Hepatocyte (in vitro differentiated cells): Measurements from ENCODE around the gene HRH2. TPM values are rescaled to one million over a fixed set of nuclear protein-coding genes. Genes with fewer than 3 reads are reported as not detected.

Source experiments
- DNase-seq: peaks from one replicate; pipeline ENCODE4 v3.0.0-alpha.2; 2016; ENCODE audit warnings: low spot score
- H2AFZ ChIP-seq: fragments of 200-600 bp; sonication (generic); 2 replicates; pipeline ENCODE4 v1.6.0; 2016; ENCODE audit warnings: antibody characterized with exemption, mild to moderate bottlenecking
- H3K27ac ChIP-seq: fragments of 200-600 bp; sonication (generic); 2 replicates; pipeline ENCODE4 v1.5.1; 2016; ENCODE audit warnings: mild to moderate bottlenecking
- H3K27me3 ChIP-seq: fragments of 200-600 bp; sonication (generic); 2 replicates; pipeline ENCODE4 v1.6.1; 2016
- H3K36me3 ChIP-seq: fragments of 200-600 bp; sonication (generic); replicated peaks from 2 replicates; pipeline ENCODE4 v1.5.1; 2016; ENCODE audit warnings: low read depth; ENCODE audit not compliant: insufficient read depth
- H3K4me1 ChIP-seq: fragments of 200-600 bp; sonication (generic); 2 replicates; pipeline ENCODE4 v1.5.1; 2016; ENCODE audit warnings: mild to moderate bottlenecking, moderate library complexity; ENCODE audit not compliant: insufficient read depth
- H3K4me2 ChIP-seq: fragments of 200-600 bp; sonication (generic); 2 replicates; pipeline ENCODE4 v1.6.0; 2016
- H3K4me3 ChIP-seq: fragments of 200-600 bp; sonication (generic); 2 replicates; pipeline ENCODE4 v1.5.1; 2016; ENCODE audit warnings: mild to moderate bottlenecking
- H3K79me2 ChIP-seq: fragments of 200-600 bp; sonication (generic); 2 replicates; pipeline ENCODE4 v1.6.0; 2017; ENCODE audit warnings: mild to moderate bottlenecking
- H3K9me2 ChIP-seq: fragments of 200-600 bp; sonication (generic); replicated peaks from 2 replicates; pipeline ENCODE4 v1.6.0; 2017; ENCODE audit warnings: mild to moderate bottlenecking; ENCODE audit not compliant: insufficient read depth
- H3K9me3 ChIP-seq: fragments of 200-600 bp; sonication (generic); 2 replicates; pipeline ENCODE4 v1.5.1; 2016; ENCODE audit warnings: low read depth, mild to moderate bottlenecking
- H4K20me1 ChIP-seq: fragments of 200-600 bp; sonication (generic); 2 replicates; pipeline ENCODE4 v1.6.0; 2016; ENCODE audit warnings: mild to moderate bottlenecking; ENCODE audit not compliant: insufficient read depth, poor library complexity, severe bottlenecking
- EZH2 ChIP-seq: fragments of 200-600 bp; sonication (generic); IDR thresholded peaks from 2 replicates; pipeline ENCODE4 v1.6.1; 2016; ENCODE audit warnings: antibody characterized with exemption, mild to moderate bottlenecking, borderline replicate concordance
- EZH2phosphoT487 ChIP-seq: fragments of 200-600 bp; sonication (generic); IDR thresholded peaks from one replicate; pipeline ENCODE4 v1.6.1; 2018; ENCODE audit warnings: antibody characterized with exemption, mild to moderate bottlenecking, low read depth, moderate library complexity; ENCODE audit not compliant: unreplicated experiment, severe bottlenecking
- WGBS: methylation state at CpG from one replicate; pipeline ENCODE4 v1.1.6; 2016; ENCODE audit warnings: low lambda C conversion rate; ENCODE audit errors: missing lambda C conversion rate; 5-methylcytosine and 5-hydroxymethylcytosine counted together
- polyA plus RNA-seq: library from polyadenylated mRNA; unstranded; fragments of >200 nt; fragmentation: Nextera tagmentation; extraction: Ambion mirVana; gene quantifications from 2 replicates; pipeline ENCODE4 v1.2.1, GENCODE V29; 2016
- total RNA-seq: library from RNA; depleted of rRNA; stranded (reverse); fragments of >200 nt; gene quantifications from 2 replicates; pipeline ENCODE4 v1.2.3, GENCODE V29; 2014
- TF ChIP-seq, protein P1 (sequence below): fragments of 200-600 bp; sonication (generic); IDR thresholded peaks from 2 replicates; pipeline ENCODE4 v1.5.1; 2016; ENCODE audit warnings: antibody characterized with exemption, mild to moderate bottlenecking; ENCODE audit not compliant: poor library complexity

HRH2 gene
- total and polyA plus RNA-seq, 2 experiments from 2014 or later, result 2.2 to 2.5 TPM

DNA sequence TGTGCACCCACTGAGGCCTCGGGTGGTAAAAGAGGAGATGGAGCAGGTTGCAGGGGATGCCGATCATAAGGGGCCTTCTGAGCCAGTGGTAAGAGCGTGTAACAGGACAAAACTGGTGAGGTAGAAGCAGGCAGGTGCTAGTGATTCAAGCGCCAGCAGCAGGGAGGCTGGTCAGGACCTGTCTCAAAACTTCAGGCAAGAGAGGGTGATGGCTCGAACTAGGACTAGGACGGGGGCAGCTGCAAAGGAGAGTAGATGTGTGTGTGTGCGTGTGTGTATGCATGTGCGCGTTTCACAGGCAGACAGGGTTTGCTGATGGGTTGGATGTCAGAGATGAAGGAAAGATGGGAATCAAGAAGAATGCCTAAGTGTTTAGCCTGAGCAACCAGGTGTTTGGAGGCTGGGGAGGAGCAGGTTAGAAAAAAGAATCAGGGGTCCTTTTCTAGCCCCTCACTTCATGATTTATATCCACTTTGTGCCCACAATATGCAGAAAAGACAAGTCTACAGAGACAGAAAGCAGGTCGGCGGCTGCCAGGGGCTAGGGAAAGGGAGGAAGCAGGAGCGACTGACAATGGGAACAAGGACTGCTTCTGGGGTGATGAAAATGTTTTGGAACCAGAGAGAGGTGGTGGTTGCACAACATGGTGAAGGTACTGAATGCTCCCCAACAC is 15.2 kb downstream of the HRH2 start:
- H3K79me2 ChIP-seq, result no peaks in the 10 kb centered on the region
- H3K36me3 ChIP-seq, result no peaks in the 10 kb centered on the region
- TF ChIP-seq EZH2 (no peak), EZH2phosphoT487 (no peak)
- TF ChIP-seq, protein P1, sequence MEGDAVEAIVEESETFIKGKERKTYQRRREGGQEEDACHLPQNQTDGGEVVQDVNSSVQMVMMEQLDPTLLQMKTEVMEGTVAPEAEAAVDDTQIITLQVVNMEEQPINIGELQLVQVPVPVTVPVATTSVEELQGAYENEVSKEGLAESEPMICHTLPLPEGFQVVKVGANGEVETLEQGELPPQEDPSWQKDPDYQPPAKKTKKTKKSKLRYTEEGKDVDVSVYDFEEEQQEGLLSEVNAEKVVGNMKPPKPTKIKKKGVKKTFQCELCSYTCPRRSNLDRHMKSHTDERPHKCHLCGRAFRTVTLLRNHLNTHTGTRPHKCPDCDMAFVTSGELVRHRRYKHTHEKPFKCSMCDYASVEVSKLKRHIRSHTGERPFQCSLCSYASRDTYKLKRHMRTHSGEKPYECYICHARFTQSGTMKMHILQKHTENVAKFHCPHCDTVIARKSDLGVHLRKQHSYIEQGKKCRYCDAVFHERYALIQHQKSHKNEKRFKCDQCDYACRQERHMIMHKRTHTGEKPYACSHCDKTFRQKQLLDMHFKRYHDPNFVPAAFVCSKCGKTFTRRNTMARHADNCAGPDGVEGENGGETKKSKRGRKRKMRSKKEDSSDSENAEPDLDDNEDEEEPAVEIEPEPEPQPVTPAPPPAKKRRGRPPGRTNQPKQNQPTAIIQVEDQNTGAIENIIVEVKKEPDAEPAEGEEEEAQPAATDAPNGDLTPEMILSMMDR, result no peak
- H3K4me1 ChIP-seq, result peaks cover 16% of the 10 kb centered on the region
- WGBS, result 80% methylated on average over 12 of the region's 12 CpGs
- no peak for DNase-seq
- H4K20me1 ChIP-seq, result no peaks in the 10 kb centered on the region
- no peak overlapping the region for H2AFZ ChIP-seq
- H3K27ac ChIP-seq, result no peak overlapping the region
- no peak overlapping the region for H3K4me3 ChIP-seq
- no peaks in the 10 kb centered on the region for H3K27me3 ChIP-seq
- H3K9me3 ChIP-seq, result no peaks in the 10 kb centered on the region
- H3K4me2 ChIP-seq, result no peak overlapping the region
- H3K9me2 ChIP-seq, result no peaks in the 10 kb centered on the region

DNA sequence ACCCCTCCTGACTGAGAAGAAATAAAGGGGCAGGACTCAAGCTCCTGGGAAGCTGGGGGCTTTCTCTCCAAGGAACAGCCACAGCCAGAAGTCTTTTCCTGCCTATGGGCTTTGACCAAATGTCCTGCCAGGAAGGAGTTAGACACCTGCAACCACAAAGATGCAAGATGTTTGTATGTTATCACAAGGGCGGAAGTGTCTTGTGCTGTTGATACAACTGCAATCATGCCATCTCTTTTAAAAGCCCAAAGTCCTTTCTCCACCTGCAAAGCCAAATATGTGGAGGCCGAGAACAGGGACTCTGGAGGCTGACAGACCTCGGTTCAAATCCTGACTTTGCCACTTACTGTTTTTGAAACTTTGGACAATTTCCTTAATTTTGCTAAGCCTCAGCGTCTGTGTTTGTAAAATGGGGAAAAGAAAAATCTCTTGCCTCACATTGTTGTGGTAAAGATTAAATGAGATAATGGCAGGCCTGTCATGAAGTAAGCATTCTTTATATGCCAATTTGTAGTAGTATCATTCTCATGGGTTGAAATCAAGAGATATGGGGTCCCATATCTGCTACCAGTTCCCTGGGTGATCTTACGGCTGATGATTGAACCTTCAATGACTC is 17.0 kb downstream of the HRH2 start:
- Histone ChIP-seq H3K4me3 (no peak overlapping the region), H3K4me1 (peaks cover 16% of the 10 kb centered on the region), H3K36me3 (no peaks in the 10 kb centered on the region), H3K27me3 (no peaks in the 10 kb centered on the region), H3K9me2 (no peaks in the 10 kb centered on the region), H3K79me2 (no peaks in the 10 kb centered on the region), H3K27ac (no peak overlapping the region), H3K4me2 (no peak overlapping the region), H3K9me3 (no peaks in the 10 kb centered on the region), H2AFZ (no peak overlapping the region), H4K20me1 (no peaks in the 10 kb centered on the region)
- TF ChIP-seq EZH2 (no peak), EZH2phosphoT487 (no peak)
- TF ChIP-seq, protein P1, result no peak
- no peak for DNase-seq
- 87% methylated on average over 5 of the region's 5 CpGs for WGBS

- peaks cover 12% of the 10 kb centered on the region for H3K4me1 ChIP-seq
- no peaks in the 10 kb centered on the region for H3K36me3 ChIP-seq
- no peaks in the 10 kb centered on the region for H3K9me2 ChIP-seq
- H3K4me3 ChIP-seq, result no peak overlapping the region
- no peak overlapping the region for H3K4me2 ChIP-seq
- no peak for TF ChIP-seq EZH2
- no peak for TF ChIP-seq EZH2phosphoT487
- TF ChIP-seq, protein P1, result no peak
- no peak overlapping the region for H3K27ac ChIP-seq
- H2AFZ ChIP-seq, result no peak overlapping the region
- no peaks in the 10 kb centered on the region for H3K27me3 ChIP-seq
- H3K9me3 ChIP-seq, result no peaks in the 10 kb centered on the region
- WGBS, result 88% methylated on average over 10 of the region's 10 CpGs
- no peak for DNase-seq
- no peaks in the 10 kb centered on the region for H3K79me2 ChIP-seq
- H4K20me1 ChIP-seq, result no peaks in the 10 kb centered on the region
These were observed 18.0 kb downstream of the HRH2 start for GRCh38 chr5:175675873-175676272.
